HepG2 (cell line): ENCODE data around the gene CASR. TPM values are rescaled to one million over a fixed set of nuclear protein-coding genes. Genes with fewer than 3 reads are reported as not detected.

ENCODE experiments used
- CC2D1A ChIP-seq: sonication (generic); formaldehyde crosslinking; IDR thresholded peaks from 2 replicates; pipeline ENCODE4 v1.8.1; 2023; ENCODE audit warnings: mild to moderate bottlenecking, missing genetic modification reagents
- JDP2 ChIP-seq: sonication (generic); formaldehyde crosslinking; IDR thresholded peaks from 2 replicates; pipeline ENCODE4 v1.8.1; 2022; ENCODE audit warnings: missing genetic modification reagents, borderline replicate concordance
- KDM5B ChIP-seq: sonication (generic); formaldehyde crosslinking; IDR thresholded peaks from 2 replicates; pipeline ENCODE4 v1.4.0; 2020; ENCODE audit warnings: missing genetic modification reagents, mild to moderate bottlenecking, borderline replicate concordance
- MED13 ChIP-seq: sonication (generic); formaldehyde crosslinking; IDR thresholded peaks from 2 replicates; pipeline ENCODE4 v1.5.0; 2020; ENCODE audit warnings: missing genetic modification reagents
- NPAS2 ChIP-seq: sonication (generic); formaldehyde crosslinking; IDR thresholded peaks from 2 replicates; pipeline ENCODE4 v1.8.0; 2022; ENCODE audit warnings: mild to moderate bottlenecking, missing genetic modification reagents, borderline replicate concordance
- PLSCR1 ChIP-seq: sonication (generic); formaldehyde crosslinking; IDR thresholded peaks from 2 replicates; pipeline ENCODE4 v1.5.0; 2020; ENCODE audit warnings: missing genetic modification reagents, mild to moderate bottlenecking, borderline replicate concordance
- POLR2AphosphoS2 ChIP-seq: IDR thresholded peaks from 2 replicates; pipeline ENCODE4 v1.6.1; 2011; ENCODE audit warnings: low read depth, low read length, improper control_type of control experiment
- SP4 ChIP-seq: sonication (generic); formaldehyde crosslinking; IDR thresholded peaks from 2 replicates; pipeline ENCODE4 v1.8.1; 2023; ENCODE audit warnings: mild to moderate bottlenecking, missing genetic modification reagents
- THAP8 ChIP-seq: sonication (generic); formaldehyde crosslinking; IDR thresholded peaks from 2 replicates; pipeline ENCODE4 v1.5.1; 2020; ENCODE audit warnings: missing genetic modification reagents, mild to moderate bottlenecking, borderline replicate concordance
- TP53 ChIP-seq: sonication (generic); formaldehyde crosslinking; conservative IDR thresholded peaks from 2 replicates; pipeline ENCODE4 v1.4.0; 2020; ENCODE audit warnings: missing genetic modification reagents
- ZFP36L2 ChIP-seq: sonication (generic); formaldehyde crosslinking; IDR thresholded peaks from 2 replicates; pipeline ENCODE4 v1.4.0; 2020; ENCODE audit warnings: missing genetic modification reagents
- ZNF180 ChIP-seq: sonication (generic); formaldehyde crosslinking; IDR thresholded peaks from 2 replicates; pipeline ENCODE4 v1.4.0; 2020; ENCODE audit warnings: low read depth, missing genetic modification reagents, borderline replicate concordance
- ZNF292 ChIP-seq: sonication (generic); formaldehyde crosslinking; IDR thresholded peaks from 2 replicates; pipeline ENCODE4 v1.8.1; 2022; ENCODE audit warnings: mild to moderate bottlenecking, low read depth, missing genetic modification reagents, borderline replicate concordance
- polyA plus RNA-seq, 8 experiments: library from polyadenylated mRNA; depleted of rRNA in 3 of 8; stranded (reverse) in 7 of 8; unstranded in 1 of 8; fragments of >200 nt; fragmentation: Illumina TruSeq in 4 of 8; extraction: Trizol in 4 of 8; gene quantifications; 2 replicates each; pipeline versions ENCODE4 v1.2.1 to v1.2.3, GENCODE V29; 2011 to 2016; ENCODE audit warnings: low read depth in 4 of 8, missing spikeins in 1 of 8, mixed read lengths in 1 of 8; ENCODE audit not compliant: insufficient read depth in 1 of 8
- total RNA-seq, 5 experiments: library from RNA; depleted of rRNA; stranded (reverse); fragments of >200 nt; fragmentation: Illumina TruSeq; extraction: Trizol; gene quantifications; 2 replicates each; pipeline ENCODE4 v1.2.3, GENCODE V29; 2016; ENCODE audit warnings: low read depth in 1 of 5
- TF ChIP-seq, protein P1 (sequence below): sonication (generic); formaldehyde crosslinking; IDR thresholded peaks from 2 replicates; pipeline ENCODE4 v1.8.0; 2022; ENCODE audit warnings: missing genetic modification reagents, mild to moderate bottlenecking, borderline replicate concordance
- TF ChIP-seq, protein P2 (sequence below): sonication (generic); formaldehyde crosslinking; IDR thresholded peaks from 2 replicates; pipeline ENCODE4 v1.9.0; 2021; ENCODE audit warnings: missing genetic modification reagents, mild to moderate bottlenecking, borderline replicate concordance
- TF ChIP-seq, protein P3 (sequence below): IDR thresholded peaks from 2 replicates; pipeline ENCODE4 v1.6.1; 2016; ENCODE audit warnings: mild to moderate bottlenecking
- TF ChIP-seq, protein P4 (sequence below): sonication (generic); formaldehyde crosslinking; IDR thresholded peaks from 2 replicates; pipeline ENCODE4 v1.4.0; 2020; ENCODE audit warnings: missing genetic modification reagents, borderline replicate concordance

The CASR gene
- total and polyA plus RNA-seq, 2 of the 13 experiments (the other 11 are each of a cell fraction or from before 2014, with no cell fraction given), result not detected

DNA sequence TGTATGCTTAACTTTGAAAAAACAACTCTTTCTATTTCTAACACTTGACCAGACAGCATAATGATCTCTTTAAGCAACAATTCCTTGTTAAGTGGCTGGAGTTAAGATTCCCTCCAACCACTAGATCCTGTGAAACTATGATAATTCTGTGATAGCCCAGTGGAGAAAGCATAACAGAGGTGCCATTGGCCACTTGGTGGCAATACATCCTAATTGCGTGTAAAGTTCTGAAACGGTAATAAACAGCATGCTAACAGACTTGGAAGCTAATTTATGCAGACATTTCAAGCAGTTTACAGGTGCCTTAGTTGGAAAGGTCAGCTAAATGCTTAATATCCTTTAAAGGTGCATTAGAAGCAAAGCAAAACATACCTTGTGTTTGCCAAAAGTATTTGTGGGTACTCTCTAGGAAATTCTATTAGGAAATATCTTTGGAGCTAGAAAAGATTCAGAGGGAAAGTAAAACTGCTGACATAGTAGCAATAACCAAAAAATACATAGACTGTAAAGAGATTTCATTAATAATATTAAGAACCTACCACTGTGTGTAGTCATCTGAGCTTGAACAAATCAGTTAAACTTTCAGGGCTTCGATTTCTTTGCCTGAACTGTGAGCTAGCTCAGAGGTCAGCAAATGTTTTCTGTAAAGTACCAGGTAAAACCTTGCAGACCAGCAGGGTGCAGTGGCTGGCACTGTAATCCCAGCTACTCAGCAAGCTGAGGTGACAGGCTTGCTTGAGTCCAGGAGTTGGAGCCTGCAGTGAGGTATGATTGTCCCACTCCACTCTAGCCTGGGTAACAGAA is 122.6 kb downstream of the CASR start (continued):
- no peak for TF ChIP-seq JDP2 (CRISPR knock-in tag)
- TF ChIP-seq CC2D1A (CRISPR knock-in tag), result no peak
- no peak for TF ChIP-seq KDM5B (CRISPR knock-in tag)
- TF ChIP-seq ZNF180 (CRISPR knock-in tag), result no peak
- peak; percentile 41; the same call in 1 of the 2 replicates for TF ChIP-seq ZNF292 (CRISPR knock-in tag)
- no peak for TF ChIP-seq SP4 (CRISPR knock-in tag)
- TF ChIP-seq TP53 (CRISPR knock-in tag), result no peak
- TF ChIP-seq, protein P1, sequence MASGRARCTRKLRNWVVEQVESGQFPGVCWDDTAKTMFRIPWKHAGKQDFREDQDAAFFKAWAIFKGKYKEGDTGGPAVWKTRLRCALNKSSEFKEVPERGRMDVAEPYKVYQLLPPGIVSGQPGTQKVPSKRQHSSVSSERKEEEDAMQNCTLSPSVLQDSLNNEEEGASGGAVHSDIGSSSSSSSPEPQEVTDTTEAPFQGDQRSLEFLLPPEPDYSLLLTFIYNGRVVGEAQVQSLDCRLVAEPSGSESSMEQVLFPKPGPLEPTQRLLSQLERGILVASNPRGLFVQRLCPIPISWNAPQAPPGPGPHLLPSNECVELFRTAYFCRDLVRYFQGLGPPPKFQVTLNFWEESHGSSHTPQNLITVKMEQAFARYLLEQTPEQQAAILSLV (CRISPR knock-in tag), result no peak
- no peak for TF ChIP-seq MED13 (CRISPR knock-in tag)
- no peak for TF ChIP-seq NPAS2 (CRISPR knock-in tag)
- TF ChIP-seq, protein P2, sequence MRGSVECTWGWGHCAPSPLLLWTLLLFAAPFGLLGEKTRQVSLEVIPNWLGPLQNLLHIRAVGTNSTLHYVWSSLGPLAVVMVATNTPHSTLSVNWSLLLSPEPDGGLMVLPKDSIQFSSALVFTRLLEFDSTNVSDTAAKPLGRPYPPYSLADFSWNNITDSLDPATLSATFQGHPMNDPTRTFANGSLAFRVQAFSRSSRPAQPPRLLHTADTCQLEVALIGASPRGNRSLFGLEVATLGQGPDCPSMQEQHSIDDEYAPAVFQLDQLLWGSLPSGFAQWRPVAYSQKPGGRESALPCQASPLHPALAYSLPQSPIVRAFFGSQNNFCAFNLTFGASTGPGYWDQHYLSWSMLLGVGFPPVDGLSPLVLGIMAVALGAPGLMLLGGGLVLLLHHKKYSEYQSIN, result no peak
- TF ChIP-seq POLR2AphosphoS2, result no peak
- TF ChIP-seq, protein P3, sequence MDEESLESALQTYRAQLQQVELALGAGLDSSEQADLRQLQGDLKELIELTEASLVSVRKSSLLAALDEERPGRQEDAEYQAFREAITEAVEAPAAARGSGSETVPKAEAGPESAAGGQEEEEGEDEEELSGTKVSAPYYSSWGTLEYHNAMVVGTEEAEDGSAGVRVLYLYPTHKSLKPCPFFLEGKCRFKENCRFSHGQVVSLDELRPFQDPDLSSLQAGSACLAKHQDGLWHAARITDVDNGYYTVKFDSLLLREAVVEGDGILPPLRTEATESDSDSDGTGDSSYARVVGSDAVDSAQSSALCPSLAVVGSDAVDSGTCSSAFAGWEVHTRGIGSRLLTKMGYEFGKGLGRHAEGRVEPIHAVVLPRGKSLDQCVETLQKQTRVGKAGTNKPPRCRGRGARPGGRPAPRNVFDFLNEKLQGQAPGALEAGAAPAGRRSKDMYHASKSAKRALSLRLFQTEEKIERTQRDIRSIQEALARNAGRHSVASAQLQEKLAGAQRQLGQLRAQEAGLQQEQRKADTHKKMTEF (CRISPR knock-in tag), result peak; percentile 6; the same call in 1 of the 2 replicates
- no peak for TF ChIP-seq THAP8 (CRISPR knock-in tag)
- no peak for TF ChIP-seq ZFP36L2 (CRISPR knock-in tag)
- TF ChIP-seq, protein P4, sequence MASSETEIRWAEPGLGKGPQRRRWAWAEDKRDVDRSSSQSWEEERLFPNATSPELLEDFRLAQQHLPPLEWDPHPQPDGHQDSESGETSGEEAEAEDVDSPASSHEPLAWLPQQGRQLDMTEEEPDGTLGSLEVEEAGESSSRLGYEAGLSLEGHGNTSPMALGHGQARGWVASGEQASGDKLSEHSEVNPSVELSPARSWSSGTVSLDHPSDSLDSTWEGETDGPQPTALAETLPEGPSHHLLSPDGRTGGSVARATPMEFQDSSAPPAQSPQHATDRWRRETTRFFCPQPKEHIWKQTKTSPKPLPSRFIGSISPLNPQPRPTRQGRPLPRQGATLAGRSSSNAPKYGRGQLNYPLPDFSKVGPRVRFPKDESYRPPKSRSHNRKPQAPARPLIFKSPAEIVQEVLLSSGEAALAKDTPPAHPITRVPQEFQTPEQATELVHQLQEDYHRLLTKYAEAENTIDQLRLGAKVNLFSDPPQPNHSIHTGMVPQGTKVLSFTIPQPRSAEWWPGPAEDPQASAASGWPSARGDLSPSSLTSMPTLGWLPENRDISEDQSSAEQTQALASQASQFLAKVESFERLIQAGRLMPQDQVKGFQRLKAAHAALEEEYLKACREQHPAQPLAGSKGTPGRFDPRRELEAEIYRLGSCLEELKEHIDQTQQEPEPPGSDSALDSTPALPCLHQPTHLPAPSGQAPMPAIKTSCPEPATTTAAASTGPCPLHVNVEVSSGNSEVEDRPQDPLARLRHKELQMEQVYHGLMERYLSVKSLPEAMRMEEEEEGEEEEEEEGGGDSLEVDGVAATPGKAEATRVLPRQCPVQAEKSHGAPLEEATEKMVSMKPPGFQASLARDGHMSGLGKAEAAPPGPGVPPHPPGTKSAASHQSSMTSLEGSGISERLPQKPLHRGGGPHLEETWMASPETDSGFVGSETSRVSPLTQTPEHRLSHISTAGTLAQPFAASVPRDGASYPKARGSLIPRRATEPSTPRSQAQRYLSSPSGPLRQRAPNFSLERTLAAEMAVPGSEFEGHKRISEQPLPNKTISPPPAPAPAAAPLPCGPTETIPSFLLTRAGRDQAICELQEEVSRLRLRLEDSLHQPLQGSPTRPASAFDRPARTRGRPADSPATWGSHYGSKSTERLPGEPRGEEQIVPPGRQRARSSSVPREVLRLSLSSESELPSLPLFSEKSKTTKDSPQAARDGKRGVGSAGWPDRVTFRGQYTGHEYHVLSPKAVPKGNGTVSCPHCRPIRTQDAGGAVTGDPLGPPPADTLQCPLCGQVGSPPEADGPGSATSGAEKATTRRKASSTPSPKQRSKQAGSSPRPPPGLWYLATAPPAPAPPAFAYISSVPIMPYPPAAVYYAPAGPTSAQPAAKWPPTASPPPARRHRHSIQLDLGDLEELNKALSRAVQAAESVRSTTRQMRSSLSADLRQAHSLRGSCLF, result no peak
- TF ChIP-seq PLSCR1, result no peak
